ENCODE measurements around the gene RANBP9. TPM values are rescaled to one million over a fixed set of nuclear protein-coding genes. Genes with fewer than 3 reads are reported as not detected.

Gene RANBP9
- total and polyA plus RNA-seq, 2 experiments from 2014 or later, result 12.1 to 31.8 TPM

DNA sequence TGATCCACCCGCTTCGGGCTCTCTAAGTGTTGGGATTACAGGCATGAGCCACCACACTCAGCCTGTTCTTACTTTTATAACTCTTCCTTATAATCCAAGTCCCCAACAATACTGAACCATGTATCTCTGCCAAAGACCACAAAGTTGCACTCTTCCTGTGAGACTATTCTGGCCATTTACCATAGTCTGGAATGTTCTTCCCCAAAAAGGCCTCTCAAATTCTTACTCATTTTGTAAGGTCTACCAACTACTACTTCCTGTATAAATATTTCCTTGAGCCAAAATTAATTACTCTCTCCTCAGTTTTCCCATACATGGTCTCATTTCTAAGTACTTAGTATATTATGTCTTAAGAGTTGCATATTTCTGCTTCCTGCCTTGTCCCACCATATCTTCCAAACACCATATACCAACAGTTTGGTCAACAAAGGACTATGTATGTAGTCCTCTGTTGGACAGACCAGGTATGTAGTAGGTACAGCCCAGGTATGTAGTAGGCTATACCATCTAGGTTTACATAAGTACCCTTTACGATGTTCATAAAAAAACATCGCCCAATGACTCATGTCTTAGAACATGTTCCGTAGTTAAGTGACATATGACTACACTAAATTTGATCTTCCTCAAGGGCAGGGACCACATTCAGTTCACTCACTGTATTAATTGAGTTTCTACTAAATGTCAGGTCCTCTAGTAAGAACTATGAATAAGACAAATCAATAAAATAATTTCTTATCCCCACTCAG, 22.0 kb downstream of the RANBP9 start:
- Mint-ChIP-seq H3K27me3 (ENCODE audit: insufficient read depth, low read depth, poor library complexity) (peaks cover 3% of the 10 kb centered on the region), H3K36me3 (ENCODE audit: low read depth) (no peaks in the 10 kb centered on the region; the same call in 1 of the 3 replicates), H3K4me3 (no peak overlapping the region), H3K4me1 (peaks cover 8% of the 10 kb centered on the region; the same call in 1 of the 3 replicates), H3K27ac (no peak overlapping the region; the same call in 1 of the 2 replicates), H3K9me3 (no peaks in the 10 kb centered on the region)
- peaks cover 1% of the 10 kb centered on the region for H3K4me1 ChIP-seq (ENCODE audit: insufficient read depth)
- no peak for DNase-seq (ENCODE audit: low spot score)
- no peak overlapping the region for H3K4me3 ChIP-seq
- ATAC-seq, result no peak
- no peaks in the 10 kb centered on the region for H3K27me3 ChIP-seq (ENCODE audit: insufficient read depth)
- no peaks in the 10 kb centered on the region for H3K36me3 ChIP-seq (ENCODE audit: insufficient read depth)
- H4K20me1 ChIP-seq (replicated peaks; ENCODE audit: insufficient read depth), result no peaks in the 10 kb centered on the region; the same call in 1 of the 2 replicates
- peaks cover 90% of the 10 kb centered on the region for H3K79me2 ChIP-seq (replicated peaks; ENCODE audit: insufficient read depth)
- H3K4me2 ChIP-seq, result no peak overlapping the region
- TF ChIP-seq EZH2 (IDR thresholded peaks at IDR 0.05; ENCODE audit: low read depth, unreplicated experiment) (no peak), JUNB (IDR thresholded peaks at IDR 0.05; ENCODE audit: unreplicated experiment) (no peak)
- no peaks in the 10 kb centered on the region for H3F3A ChIP-seq (replicated peaks; ENCODE audit: low read depth)
- H3K9me2 ChIP-seq (ENCODE audit: insufficient read depth), result no peaks in the 10 kb centered on the region
- no peak overlapping the region for H3K27ac ChIP-seq (ENCODE audit: low read depth)
- no peak overlapping the region for H2AFZ ChIP-seq

DNA sequence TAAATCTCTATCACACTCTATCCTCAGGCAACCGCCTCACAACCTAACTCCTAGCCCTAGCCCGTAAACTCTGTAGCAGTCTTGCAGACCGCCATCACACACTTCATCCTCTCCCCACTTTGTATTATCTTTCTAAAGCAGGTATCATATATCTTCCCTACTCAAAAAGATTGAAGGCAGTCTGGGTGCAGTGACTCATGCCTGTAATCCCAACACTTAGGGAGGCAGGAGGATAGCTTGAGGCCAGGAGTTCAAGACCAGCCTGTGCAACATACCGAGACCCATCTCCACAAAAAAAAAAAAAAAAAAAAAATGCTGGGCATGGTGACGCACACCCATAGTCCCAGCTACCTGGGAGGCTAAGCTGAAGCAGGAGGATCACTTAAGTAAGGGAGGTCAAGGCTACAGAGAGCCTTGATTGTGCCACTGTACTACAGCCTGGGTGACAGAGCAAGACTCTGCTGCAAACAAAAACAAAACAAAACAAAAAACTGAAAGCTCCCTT, 22.9 kb downstream of the RANBP9 start:
- Mint-ChIP-seq H3K27me3 (ENCODE audit: insufficient read depth, low read depth, poor library complexity) (peaks cover 3% of the 10 kb centered on the region), H3K27ac (peak overlapping the region; percentile 14), H3K9me3 (no peaks in the 10 kb centered on the region), H3K4me3 (no peak overlapping the region), H3K36me3 (ENCODE audit: low read depth) (no peaks in the 10 kb centered on the region; the same call in 1 of the 3 replicates), H3K4me1 (peaks cover 5% of the 10 kb centered on the region; the same call in 1 of the 3 replicates)
- no peak overlapping the region for H3K4me3 ChIP-seq
- DNase-seq (ENCODE audit: low spot score), result no peak
- H3K36me3 ChIP-seq (ENCODE audit: insufficient read depth), result no peaks in the 10 kb centered on the region
- H3F3A ChIP-seq (replicated peaks; ENCODE audit: low read depth), result no peaks in the 10 kb centered on the region
- ATAC-seq, result no peak
- H3K4me1 ChIP-seq (ENCODE audit: insufficient read depth), result no peaks in the 10 kb centered on the region; the same call in 1 of the 2 replicates
- H3K79me2 ChIP-seq (replicated peaks; ENCODE audit: insufficient read depth), result peaks cover 89% of the 10 kb centered on the region
- H2AFZ ChIP-seq, result no peak overlapping the region
- H3K4me2 ChIP-seq, result no peak overlapping the region
- H3K9me2 ChIP-seq (ENCODE audit: insufficient read depth), result no peaks in the 10 kb centered on the region
- no peak overlapping the region; the same call in 1 of the 2 replicates for H3K27ac ChIP-seq (ENCODE audit: low read depth)
- no peaks in the 10 kb centered on the region; the same call in 1 of the 2 replicates for H4K20me1 ChIP-seq (replicated peaks; ENCODE audit: insufficient read depth)
- H3K27me3 ChIP-seq (ENCODE audit: insufficient read depth), result no peaks in the 10 kb centered on the region
- TF ChIP-seq, protein P1, sequence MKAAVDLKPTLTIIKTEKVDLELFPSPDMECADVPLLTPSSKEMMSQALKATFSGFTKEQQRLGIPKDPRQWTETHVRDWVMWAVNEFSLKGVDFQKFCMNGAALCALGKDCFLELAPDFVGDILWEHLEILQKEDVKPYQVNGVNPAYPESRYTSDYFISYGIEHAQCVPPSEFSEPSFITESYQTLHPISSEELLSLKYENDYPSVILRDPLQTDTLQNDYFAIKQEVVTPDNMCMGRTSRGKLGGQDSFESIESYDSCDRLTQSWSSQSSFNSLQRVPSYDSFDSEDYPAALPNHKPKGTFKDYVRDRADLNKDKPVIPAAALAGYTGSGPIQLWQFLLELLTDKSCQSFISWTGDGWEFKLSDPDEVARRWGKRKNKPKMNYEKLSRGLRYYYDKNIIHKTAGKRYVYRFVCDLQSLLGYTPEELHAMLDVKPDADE (IDR thresholded peaks at IDR 0.05), result no peak
- TF ChIP-seq STAT1 (IDR thresholded peaks at IDR 0.05; ENCODE audit: unreplicated experiment) (no peak), JUNB (IDR thresholded peaks at IDR 0.05; ENCODE audit: unreplicated experiment) (no peak), POLR2AphosphoS5 (IDR thresholded peaks at IDR 0.05; ENCODE audit: low read depth) (no peak), ZNF114 (CRISPR knock-in tag; IDR thresholded peaks at IDR 0.05) (no peak), ZNF331 (CRISPR knock-in tag; IDR thresholded peaks at IDR 0.05; ENCODE audit: low read depth) (no peak)
- TF ChIP-seq, protein P2, sequence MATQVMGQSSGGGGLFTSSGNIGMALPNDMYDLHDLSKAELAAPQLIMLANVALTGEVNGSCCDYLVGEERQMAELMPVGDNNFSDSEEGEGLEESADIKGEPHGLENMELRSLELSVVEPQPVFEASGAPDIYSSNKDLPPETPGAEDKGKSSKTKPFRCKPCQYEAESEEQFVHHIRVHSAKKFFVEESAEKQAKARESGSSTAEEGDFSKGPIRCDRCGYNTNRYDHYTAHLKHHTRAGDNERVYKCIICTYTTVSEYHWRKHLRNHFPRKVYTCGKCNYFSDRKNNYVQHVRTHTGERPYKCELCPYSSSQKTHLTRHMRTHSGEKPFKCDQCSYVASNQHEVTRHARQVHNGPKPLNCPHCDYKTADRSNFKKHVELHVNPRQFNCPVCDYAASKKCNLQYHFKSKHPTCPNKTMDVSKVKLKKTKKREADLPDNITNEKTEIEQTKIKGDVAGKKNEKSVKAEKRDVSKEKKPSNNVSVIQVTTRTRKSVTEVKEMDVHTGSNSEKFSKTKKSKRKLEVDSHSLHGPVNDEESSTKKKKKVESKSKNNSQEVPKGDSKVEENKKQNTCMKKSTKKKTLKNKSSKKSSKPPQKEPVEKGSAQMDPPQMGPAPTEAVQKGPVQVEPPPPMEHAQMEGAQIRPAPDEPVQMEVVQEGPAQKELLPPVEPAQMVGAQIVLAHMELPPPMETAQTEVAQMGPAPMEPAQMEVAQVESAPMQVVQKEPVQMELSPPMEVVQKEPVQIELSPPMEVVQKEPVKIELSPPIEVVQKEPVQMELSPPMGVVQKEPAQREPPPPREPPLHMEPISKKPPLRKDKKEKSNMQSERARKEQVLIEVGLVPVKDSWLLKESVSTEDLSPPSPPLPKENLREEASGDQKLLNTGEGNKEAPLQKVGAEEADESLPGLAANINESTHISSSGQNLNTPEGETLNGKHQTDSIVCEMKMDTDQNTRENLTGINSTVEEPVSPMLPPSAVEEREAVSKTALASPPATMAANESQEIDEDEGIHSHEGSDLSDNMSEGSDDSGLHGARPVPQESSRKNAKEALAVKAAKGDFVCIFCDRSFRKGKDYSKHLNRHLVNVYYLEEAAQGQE (IDR thresholded peaks at IDR 0.05; ENCODE audit: unreplicated experiment), result no peak
- TF ChIP-seq, protein P3, sequence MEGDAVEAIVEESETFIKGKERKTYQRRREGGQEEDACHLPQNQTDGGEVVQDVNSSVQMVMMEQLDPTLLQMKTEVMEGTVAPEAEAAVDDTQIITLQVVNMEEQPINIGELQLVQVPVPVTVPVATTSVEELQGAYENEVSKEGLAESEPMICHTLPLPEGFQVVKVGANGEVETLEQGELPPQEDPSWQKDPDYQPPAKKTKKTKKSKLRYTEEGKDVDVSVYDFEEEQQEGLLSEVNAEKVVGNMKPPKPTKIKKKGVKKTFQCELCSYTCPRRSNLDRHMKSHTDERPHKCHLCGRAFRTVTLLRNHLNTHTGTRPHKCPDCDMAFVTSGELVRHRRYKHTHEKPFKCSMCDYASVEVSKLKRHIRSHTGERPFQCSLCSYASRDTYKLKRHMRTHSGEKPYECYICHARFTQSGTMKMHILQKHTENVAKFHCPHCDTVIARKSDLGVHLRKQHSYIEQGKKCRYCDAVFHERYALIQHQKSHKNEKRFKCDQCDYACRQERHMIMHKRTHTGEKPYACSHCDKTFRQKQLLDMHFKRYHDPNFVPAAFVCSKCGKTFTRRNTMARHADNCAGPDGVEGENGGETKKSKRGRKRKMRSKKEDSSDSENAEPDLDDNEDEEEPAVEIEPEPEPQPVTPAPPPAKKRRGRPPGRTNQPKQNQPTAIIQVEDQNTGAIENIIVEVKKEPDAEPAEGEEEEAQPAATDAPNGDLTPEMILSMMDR (conservative IDR thresholded peaks at IDR 0.05; ENCODE audit: low read depth in 2 of 2), result no peak
